DMS114 treated with DMSO at 0.1 percent for 48 hours (cell line): ENCODE data around the gene LDLRAD2.

Source experiments
- DNase-seq: peaks from one replicate; lab custom pipeline; 2025; ENCODE audit not compliant: unreplicated experiment; lab: John Stamatoyannopoulos, UW

Gene LDLRAD2

DNA sequence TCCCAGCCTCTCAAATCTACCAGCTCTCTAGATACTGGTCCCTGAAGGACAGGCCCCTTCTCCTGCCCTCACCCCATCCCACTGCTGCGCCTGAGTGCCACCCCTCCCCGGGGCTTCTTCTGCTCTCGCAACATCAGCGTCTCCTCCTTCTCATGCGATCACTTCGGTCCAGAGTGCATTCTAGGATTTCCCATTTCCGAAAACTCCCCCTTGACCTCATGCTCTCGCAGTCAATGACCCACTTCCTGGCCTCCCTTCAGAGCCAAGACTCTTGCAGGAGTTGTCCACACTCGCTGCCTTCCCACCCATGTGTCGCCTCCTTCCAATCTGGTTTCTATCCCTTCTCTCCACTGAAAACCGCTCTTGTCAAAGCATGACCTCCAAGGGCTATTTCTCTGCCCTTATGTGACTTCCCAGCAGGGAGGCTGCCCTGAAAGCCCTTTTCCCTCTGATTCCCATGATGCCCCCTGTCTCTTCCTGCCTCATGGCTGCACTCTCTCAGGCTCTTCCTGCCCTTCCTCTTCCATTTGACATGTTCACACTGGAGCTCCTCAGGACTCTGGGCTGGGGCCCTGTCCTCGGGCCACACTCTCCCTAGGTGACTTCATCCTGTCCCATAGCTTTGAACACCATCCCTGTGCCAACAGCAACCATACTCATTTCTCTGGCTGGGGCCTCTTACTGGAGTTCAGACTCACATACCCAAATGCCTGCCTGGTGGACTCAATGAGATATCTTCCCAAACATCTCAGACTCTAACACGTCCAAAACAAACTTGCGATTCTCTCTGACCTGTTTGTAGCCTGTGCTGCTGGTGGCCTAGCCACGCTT lies 46.0 kb downstream of the LDLRAD2 start:
- no peak for DNase-seq

DNA sequence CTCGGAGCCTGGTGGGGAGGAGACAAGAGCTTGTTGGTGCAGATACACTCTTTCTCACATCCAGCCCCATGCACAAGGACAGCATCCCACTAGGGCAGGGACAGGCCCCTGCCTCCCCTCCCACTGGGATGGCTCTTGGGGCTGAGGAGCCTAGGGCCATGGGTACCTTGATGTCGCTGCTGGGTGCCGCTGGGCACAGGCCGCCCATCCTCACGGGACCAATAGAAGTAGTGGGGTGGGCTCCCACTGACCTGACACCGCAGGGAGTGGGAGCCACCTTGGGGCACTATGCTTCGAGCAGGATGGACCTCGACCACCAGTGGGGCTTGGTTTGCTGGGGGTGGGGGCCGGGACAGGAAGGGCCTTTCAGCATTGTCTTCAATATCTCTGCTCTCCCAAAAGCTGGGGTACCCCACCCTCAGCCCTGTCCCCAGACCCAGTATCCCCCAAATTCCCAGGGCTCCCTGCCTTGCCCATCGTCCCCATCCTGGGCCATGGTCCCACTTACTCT lies 47.7 kb downstream of the LDLRAD2 start:
- no peak for DNase-seq

DNA sequence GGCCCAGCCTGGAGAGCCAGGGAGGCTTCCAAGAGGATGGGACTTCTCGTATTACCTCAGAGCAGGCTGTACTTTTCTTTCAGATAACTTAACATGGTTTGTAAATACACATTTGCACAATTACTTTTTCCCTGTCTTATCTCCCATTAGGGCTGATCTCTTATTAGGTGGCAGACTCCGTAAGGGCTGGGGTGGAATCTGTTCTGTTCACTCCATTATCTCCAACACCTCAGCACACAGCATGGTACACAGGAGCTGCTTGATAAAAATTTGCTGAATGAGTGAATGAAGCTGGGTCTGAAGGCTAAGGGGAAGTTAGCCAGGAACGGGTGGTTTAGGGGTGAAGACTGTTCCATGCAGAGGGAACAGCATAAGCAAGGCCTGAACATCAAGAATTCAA lies 48.9 kb downstream of the LDLRAD2 start:
- no peak for DNase-seq

DNA sequence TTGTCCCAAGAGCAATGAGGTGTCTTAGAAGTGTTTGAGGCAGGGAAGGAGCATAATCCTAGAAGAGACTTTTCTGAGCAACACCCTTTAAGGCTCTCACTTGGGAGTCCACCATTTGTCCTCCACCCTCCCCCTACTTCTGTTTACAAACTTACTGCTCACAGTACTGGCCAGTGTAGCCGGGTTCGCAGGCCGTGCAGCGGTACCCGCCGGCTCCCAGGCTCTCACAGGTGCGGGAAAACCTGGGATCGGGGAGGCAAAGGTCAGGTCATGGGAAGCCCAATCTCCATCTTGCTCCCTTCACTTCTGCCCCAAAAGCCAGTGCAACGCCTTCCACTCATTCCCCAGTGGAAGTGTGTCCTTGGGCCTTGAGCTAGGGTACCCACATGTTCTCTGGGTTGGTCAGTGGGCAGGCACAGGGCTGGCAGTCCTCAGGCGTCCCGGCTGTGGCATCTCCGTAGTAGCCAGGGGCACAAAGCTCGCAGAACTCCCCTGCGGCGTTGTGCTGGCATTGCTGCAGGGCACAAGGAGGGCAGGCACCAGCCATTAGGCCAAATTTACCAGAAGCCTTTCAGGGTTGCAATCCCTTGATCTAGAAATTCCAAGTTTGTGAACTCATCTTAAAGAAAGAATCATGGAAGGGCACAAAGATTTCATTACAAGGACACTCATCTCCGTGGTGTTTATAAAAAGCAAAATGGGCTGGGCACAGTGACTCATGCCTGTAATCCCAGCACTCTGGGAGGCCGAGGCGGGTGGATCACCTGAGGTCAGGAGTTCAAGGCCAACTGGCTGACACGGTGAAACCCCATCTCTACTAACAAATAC lies 49.8 kb downstream of the LDLRAD2 start:
- no peak for DNase-seq

DNA sequence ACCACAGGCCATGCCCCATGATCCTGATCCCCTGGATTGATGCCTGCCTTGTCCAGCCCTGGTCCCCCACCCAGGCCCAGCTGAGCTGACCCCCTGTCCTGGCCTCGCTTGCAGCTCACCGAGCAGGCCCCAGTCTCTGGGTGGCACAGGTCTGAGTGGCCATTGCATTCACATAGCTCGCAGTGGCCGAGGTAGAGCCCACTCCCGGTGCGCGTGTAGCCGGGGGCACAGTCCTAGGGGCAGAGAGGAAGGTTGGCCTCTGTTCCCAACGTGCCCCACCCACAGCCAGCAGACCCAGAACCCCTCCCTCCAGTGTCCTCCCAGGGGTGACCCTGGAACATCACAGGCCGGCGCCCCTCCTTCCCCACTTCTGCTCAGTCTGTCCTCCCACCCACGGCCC lies 51.9 kb downstream of the LDLRAD2 start:
- DNase-seq, result no peak

DNA sequence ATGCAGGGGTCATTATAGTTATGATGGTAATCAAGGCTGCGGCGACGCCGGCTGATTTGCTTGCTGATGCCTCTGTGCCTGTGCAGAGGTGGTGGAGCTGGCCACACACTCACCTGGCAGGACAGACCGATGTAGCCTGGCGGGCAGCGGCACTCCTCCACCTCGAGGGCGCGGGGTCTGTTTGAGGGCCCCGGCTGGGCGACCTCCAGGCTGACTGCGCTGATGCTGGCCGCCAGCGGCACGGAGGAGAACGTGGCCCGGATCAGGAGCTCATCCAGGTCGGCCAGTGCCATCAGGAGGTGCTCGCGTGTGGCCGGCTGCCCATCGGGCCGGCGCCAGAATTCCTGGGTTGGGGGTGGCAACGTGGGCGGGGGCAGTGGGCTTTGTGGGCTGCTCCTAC lies 52.7 kb downstream of the LDLRAD2 start:
- no peak for DNase-seq

DNA sequence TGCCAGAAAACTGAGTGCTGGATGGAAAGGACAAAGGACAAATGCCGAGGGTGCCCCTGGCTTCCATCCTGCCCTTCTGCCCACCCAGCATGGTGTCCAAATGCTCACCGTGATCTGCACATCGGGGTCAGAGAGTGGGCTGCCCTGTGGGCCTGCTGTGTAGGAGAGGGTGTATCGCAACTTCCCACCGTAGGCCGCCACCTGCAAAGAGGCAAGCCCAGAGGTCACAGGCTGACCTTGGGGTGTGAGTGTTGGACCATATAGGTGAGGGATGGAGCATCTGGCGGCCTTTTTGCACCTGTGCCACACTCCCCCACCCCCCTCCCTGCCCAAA lies 53.5 kb downstream of the LDLRAD2 start:
- DNase-seq, result no peak

DNA sequence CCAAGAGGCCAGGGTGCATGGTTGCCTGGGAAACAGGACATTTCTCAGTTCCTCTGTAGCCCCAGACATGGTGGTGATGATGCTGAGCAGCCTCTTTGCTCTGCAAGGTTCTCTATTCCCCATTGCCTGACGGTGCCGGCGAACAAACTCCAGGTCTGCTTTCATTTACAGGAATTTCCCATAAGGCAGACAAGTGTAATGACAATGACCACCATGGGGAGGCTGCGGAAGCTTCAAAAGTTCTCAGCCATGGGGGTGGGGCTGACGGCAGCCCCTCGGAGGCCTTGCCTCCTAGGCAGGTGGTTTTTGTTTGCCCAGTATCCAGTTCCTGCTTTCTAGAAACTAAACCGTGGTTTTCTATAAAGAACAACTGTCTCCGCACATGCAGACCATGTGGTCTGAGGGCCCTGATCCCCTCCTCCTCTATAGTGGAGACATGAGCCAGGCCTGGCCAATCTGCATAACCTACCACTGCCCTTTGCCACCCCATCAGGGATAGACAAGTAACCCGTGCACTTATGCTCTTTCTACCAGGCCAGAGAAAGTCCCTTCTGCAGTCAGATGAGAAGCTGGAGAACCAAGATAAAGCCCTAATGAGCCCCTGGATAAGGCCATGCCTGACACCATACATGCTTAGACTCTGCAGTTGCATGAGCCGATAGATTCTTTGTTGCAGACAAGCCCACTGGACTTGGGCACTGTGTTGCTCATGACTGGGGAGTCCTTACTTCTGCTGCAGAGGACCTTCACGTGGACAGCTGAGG lies 54.1 kb downstream of the LDLRAD2 start:
- DNase-seq, result no peak

DNA sequence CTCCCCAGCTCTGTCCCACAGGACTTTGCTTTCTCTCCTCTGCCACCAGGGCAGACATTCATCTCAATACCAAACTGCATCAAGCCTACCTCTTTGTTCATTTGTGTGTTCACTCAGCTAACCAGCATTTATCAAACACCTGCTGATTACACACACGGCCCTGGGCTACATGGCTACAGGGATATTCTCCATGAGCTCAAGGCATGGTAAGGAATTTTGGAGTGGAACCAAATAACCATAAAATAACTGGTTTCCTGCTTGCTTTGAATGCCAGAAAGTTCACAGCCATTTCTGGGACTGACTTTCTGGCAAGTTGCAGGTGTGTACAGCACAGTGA lies 54.6 kb downstream of the LDLRAD2 start:
- no peak for DNase-seq

DNA sequence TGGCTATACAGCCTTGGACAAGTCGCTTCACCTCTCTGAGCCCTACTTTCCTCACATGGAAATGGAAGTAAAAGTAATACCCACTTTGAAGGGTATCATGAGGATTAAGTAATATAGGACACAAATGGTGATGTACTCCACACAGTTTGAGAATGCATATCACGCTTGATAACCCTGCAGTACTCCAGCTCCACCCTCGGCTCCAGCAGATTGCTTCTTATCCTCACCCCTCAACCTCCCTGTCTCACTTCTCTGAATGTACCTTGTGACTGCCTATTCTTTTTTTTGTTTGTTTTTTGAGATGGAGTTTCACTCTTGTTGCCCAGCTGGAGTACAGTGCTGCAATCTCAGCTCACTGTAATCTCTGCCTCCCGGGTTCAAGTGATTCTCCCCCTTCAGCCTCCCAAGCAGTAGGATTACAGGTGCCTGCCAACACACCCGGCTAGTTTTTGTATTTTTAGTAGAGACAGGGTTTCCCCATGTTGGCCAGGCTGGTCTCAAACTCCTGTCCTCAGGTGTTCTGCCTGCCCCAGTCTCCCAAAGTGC lies 55.5 kb downstream of the LDLRAD2 start:
- DNase-seq, result no peak

DNA sequence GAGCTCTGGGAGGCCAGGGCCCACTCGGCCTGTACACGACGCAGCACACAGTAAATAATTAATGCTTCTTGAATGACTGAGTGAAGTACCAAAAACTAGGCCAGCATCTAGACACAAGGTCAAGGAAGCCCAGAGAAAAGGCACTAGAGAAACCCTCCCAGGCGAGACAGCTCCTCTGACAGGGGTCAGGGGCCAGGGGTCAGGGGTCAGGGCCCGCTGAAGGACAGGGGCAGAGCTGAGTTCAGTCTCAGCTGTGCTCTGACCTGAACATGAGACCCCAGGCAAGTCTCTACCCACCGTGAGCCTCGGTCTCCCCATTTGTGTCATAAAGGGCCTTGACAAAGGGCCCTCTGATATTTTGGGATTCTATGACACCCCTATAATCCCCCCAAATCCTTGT lies 56.4 kb downstream of the LDLRAD2 start:
- no peak for DNase-seq

DNA sequence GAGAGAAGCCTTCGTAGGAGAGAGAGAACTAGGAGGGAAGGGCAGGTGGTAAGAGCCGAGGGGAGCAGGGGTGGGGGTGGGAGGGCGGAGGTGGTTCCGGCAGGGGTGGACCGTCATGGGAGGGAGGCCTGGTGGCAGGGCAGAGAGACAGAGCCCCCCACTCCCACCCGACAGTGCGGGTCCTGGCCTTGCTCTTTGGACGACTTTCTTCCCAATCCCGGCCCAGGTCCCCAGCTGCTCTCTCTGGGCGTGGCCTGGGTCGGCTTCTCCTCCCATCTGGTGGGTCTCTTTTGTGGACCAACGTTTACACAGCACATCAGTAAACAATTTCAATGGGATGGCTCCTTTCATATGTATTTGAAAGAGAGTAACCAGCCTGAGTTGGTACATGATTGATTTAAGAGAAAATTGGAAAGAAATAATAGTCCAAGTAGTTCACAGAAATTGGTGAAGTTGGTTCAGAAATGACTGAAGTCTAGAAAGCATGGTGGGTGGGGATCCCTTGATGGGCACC lies 56.9 kb downstream of the LDLRAD2 start:
- no peak for DNase-seq

DNA sequence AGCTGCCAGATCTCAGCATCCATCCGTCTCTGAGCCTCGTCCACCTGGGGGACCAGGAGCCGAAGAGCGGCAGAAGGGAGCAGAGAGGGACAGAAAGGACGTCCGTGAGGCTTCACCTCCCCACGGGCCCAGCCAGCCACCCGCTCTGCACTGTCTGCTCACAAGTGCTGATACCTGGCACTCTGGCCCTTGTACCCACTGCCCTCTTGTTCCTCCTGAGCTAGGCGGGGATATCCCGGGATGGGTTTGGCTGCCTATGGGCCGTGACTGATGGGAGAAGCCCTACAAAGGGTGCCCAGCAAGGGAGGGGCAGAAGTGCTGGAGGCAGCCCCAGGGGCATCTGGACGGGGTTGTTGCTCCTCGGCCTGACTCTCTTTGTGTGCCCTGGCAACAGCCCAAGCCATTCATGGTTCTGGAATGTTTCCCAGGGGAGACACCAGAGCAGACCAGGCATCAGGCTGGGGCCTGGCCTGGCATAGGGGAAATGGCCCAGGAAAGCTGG lies 57.6 kb downstream of the LDLRAD2 start:
- DNase-seq, result no peak

DNA sequence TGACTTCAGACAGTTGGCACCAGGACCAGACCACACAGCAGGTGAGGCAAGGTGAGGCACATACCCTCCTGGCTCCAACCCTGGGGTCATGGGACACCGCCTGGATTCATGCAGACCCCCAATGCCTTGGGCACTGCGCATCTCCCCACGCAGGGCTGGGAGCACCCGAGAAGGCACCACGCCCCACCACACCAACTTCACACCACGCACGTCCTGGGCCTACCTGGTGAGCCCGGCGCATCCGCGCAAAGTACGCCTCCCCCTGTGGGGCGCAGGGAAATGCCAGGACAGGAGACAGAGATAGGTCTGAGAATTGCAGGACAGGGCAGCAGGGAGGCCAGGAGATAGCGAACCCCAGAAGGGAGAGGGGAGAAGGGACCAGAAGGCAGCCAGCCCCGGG lies 58.5 kb downstream of the LDLRAD2 start:
- DNase-seq, result no peak

DNA sequence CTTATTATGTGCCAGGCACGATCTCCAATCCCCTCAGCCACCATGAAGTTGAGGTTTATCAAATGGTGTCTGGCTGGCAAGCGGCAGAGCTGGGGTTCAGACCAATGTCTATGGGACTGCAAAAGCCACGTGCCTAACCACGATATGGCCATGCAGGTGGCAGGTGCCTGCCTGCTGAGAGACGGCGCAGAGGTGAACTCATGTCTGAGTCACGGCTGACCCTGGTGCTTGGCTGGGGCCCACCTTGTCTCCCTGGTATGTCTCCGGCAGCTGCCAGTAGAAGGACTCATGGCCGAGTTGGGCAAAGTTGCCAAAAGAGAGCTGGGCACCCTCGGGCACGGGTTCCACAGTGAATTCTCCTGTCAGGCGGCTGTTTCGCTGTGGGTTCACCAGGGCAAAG lies 59.9 kb downstream of the LDLRAD2 start:
- DNase-seq, result no peak

DNA sequence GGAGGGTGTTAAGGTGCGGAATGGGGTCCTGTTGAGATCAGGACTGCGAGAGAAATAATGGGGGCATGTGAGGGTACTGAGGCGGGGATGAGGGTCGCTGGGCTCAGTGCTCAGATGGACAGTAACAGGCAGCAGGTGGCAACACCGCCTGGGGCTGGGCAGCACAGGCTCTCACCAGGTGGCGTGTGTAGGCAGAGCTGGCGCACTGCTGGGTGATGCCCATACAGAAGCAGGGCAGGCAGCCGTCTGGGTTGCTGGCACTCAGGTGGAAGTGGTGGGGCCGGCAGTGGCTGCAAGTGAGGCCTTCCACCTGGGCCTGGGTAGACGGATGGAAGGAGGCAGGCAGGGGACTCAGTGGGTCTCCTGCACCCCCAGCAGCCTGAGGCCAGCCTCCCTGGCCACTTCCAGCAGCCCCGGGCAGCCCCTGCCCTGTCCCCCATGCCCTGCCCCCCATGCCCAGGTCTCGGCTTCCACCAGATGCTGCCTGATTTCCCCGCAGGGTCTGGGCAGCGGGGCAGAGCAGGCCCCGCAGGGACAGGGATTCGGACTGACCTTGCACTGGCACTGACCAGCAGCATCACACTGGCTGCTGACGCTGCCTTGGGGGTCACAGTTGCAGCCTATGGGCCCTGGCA lies 60.5 kb downstream of the LDLRAD2 start:
- DNase-seq, result no peak

DNA sequence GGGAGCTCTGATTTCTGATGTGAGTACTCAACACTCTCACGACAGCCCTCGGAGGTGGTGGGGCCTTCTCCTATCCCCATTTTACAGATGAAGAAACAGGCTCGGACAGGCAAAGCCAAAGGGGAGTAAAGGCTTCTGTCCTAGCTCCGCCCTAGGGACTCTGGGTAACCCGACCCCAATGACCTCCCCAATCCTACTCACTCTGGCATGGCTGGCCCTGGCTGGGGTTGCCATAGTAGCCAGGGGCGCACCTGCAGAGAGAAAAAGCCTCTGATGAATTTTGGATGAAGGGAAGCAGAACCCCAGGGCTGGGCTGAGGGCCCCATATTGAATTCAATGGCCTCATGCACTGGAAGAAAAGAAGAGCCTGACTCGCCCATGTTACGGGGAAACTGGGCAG lies 61.1 kb downstream of the LDLRAD2 start:
- DNase-seq, result no peak

DNA sequence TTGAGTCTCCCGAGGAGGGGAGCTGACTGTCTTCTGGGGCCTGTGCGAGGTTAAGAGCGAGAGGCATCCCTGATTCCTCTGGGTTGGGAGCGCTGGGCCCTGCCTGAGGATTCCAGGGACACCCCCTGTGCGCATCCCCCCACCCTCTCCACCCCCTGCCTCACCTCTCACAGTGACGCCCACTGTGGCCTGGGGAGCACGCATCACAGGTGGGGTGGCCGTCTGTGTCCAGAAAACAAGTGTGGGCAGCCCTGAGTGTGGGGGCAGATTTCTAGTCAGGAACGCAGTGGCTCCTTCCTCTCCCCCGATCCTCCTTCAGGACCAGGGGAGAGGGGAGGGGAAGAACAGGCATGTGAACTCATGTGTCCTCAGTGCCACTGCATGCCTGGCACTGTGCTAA lies 61.7 kb downstream of the LDLRAD2 start:
- no peak for DNase-seq

DNA sequence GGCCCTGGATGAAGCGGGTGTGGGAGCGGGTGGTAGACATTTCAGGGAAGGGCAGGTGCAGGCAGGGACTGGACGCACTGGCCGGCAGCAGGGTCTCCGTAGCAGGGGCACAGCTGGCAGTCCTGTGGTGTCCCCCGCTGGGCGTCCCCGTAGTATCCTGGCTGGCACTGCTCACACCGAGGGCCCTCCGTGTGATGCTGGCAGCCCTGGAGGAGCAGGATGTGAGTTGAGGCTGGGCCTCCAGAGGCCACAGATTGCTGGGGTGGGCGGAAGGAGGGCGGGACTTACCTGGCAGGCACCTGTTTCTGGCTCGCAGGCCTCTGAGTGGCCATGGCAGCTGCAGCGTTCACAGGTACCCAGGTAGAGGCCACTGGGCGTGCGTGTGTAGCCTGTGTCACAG lies 62.3 kb downstream of the LDLRAD2 start:
- DNase-seq, result no peak
